A673 (cell line): Measurements from ENCODE around the gene AK2. TPM values are rescaled to one million over a fixed set of nuclear protein-coding genes. Genes with fewer than 3 reads are reported as not detected.
"Not testable (repeated sequence)": the region's sequence is repeated elsewhere in the genome, so short reads cannot be mapped to it uniquely, and the experiment has no call there.

Experiments
- BruUV-seq: library from RNA; stranded (reverse); fragments of 400-500 nt; replicated peaks from 2 replicates; lab custom pipeline; 2021; lab: Mats Ljungman, UMichigan
- CTCF ChIA-PET: fragments of 300-600 bp; sonication (Branson Sonifier 250); formaldehyde crosslinking; loops from one replicate; lab custom pipeline; 2022; ENCODE audit warnings: antibody characterized with exemption; lab: Charles Lee
- POLR2A ChIA-PET: fragments of 300-600 bp; sonication (Branson Sonifier 250); formaldehyde crosslinking; loops from one replicate; lab custom pipeline; 2022; ENCODE audit warnings: antibody characterized with exemption; ENCODE audit not compliant: low non-redundant PET; lab: Charles Lee
- DNase-seq: peaks from one replicate; pipeline ENCODE4 v3.0.0-alpha.2; 2015; ENCODE audit warnings: low spot score
- H3K27ac ChIP-seq: fragments of 200-600 bp; sonication (generic); 2 replicates; pipeline ENCODE4 v1.5.1; 2016; ENCODE audit warnings: mixed run types, low read depth, mild to moderate bottlenecking, mixed read lengths, antibody characterized with exemption, low read length; ENCODE audit not compliant: poor library complexity, severe bottlenecking
- H3K27me3 ChIP-seq: fragments of 200-600 bp; sonication (generic); replicated peaks from 2 replicates; pipeline ENCODE4 v1.6.1; 2017; ENCODE audit warnings: mixed run types, low read depth, mild to moderate bottlenecking, mixed read lengths, antibody characterized with exemption, low read length; ENCODE audit not compliant: insufficient read depth, poor library complexity
- H3K36me3 ChIP-seq: fragments of 200-600 bp; sonication (generic); 2 replicates; pipeline ENCODE4 v1.6.1; 2016; ENCODE audit warnings: mixed run types, mild to moderate bottlenecking, mixed read lengths, antibody characterized with exemption, low read length; ENCODE audit not compliant: insufficient read depth, poor library complexity, severe bottlenecking
- H3K4me1 ChIP-seq: fragments of 200-600 bp; sonication (generic); 2 replicates; pipeline ENCODE4 v1.6.1; 2017; ENCODE audit warnings: mixed run types, mild to moderate bottlenecking, mixed read lengths, antibody characterized with exemption, low read length; ENCODE audit not compliant: insufficient read depth, poor library complexity, severe bottlenecking
- H3K4me3 ChIP-seq: fragments of 200-600 bp; sonication (generic); 2 replicates; pipeline ENCODE4 v1.5.1; 2016; ENCODE audit warnings: low read depth, mixed run types, mild to moderate bottlenecking, mixed read lengths, low read length; ENCODE audit not compliant: poor library complexity, severe bottlenecking
- H3K9me3 ChIP-seq: fragments of 200-600 bp; sonication (generic); 2 replicates; pipeline ENCODE4 v1.6.1; 2016; ENCODE audit warnings: mixed run types, low read depth, mild to moderate bottlenecking, mixed read lengths, antibody characterized with exemption, low read length; ENCODE audit not compliant: poor library complexity, severe bottlenecking
- CTCF ChIP-seq: fragments of 300-800, 200-600 bp; sonication (generic); conservative IDR thresholded peaks from 2 replicates; pipeline ENCODE4 v1.5.1; 2017; ENCODE audit warnings: low read depth, mild to moderate bottlenecking, antibody characterized with exemption, low read length, moderate library complexity, mixed read lengths
- EZH2 ChIP-seq: fragments of 200-600 bp; sonication (generic); IDR thresholded peaks from 2 replicates; pipeline ENCODE4 v1.6.1; 2017; ENCODE audit warnings: borderline replicate concordance, low read depth, mild to moderate bottlenecking, mixed read lengths, antibody characterized with exemption, low read length; ENCODE audit not compliant: poor library complexity, severe bottlenecking
- intact Hi-C: fragments of 100-400 bp; cut with micrococcal nuclease; formaldehyde crosslinking; loops from one replicate; pipeline ENCODE4 v1.10.0; 2022; ENCODE audit not compliant: unreplicated experiment
- total RNA-seq: library from RNA; stranded (reverse); gene quantifications from 2 replicates; pipeline ENCODE4 v1.2.3, GENCODE V29; 2021

Gene AK2
- total RNA-seq, 1 experiment from 2014 or later: 196 TPM

GRCh38 chr1:33047839-33048305 lies 11.2 kb upstream of the AK2 start:
- H3K4me1 ChIP-seq: peaks cover 3% of the 10 kb centered on the region
- ChIA-PET CTCF (no interaction called here), POLR2A (no interaction called here)
- no TSS peak for BruUV-seq
- TF ChIP-seq EZH2: no peak
- no peak for TF ChIP-seq CTCF
- no peaks in the 10 kb centered on the region for H3K27me3 ChIP-seq
- no peak overlapping the region for H3K4me3 ChIP-seq
- H3K36me3 ChIP-seq: no peaks in the 10 kb centered on the region
- intact Hi-C loops: no loop called here
- no peaks in the 10 kb centered on the region for H3K9me3 ChIP-seq
- H3K27ac ChIP-seq: no peak overlapping the region
- no peak for DNase-seq

- POLR2A ChIA-PET: no interaction called here
- H3K27ac ChIP-seq: no peak overlapping the region
Measured at GRCh38 chr1:33047290-33047689, 10.6 kb upstream of the AK2 start.

GRCh38 chr1:33046234-33046633 lies 9.6 kb upstream of the AK2 start:
- H3K27me3 ChIP-seq, H3K27ac ChIP-seq, intact Hi-C loops, BruUV-seq, H3K4me1 ChIP-seq, H3K36me3 ChIP-seq, H3K9me3 ChIP-seq, DNase-seq, H3K4me3 ChIP-seq, CTCF ChIA-PET: not testable (repeated sequence)
- POLR2A ChIA-PET: interaction anchor here (0.7 kb wide), 1 partner anchor 1997 kb away, joined by 21 read pairs; no protein-coding TSS in a partner anchor

More at GRCh38 chr1:33047290-33047689, 10.6 kb upstream of the AK2 start:
- BruUV-seq: no TSS peak
- CTCF ChIA-PET: no interaction called here
- no peaks in the 10 kb centered on the region for H3K36me3 ChIP-seq
- no peak overlapping the region for H3K4me3 ChIP-seq
- no peaks in the 10 kb centered on the region for H3K27me3 ChIP-seq
- no peaks in the 10 kb centered on the region for H3K9me3 ChIP-seq
- no peak for TF ChIP-seq CTCF
- TF ChIP-seq EZH2: no peak
- peaks cover 3% of the 10 kb centered on the region for H3K4me1 ChIP-seq
- no peak for DNase-seq
- intact Hi-C loops: no loop called here

GRCh38 chr1:33045814-33046213 lies 9.1 kb upstream of the AK2 start:
- Histone ChIP-seq H3K4me1 (peaks cover 3% of the 10 kb centered on the region), H3K27me3 (no peaks in the 10 kb centered on the region), H3K36me3 (no peaks in the 10 kb centered on the region), H3K27ac (no peak overlapping the region), H3K4me3 (no peak overlapping the region), H3K9me3 (no peaks in the 10 kb centered on the region)
- intact Hi-C loops: no loop called here
- POLR2A ChIA-PET: no interaction called here
- no peak for DNase-seq
- no TSS peak for BruUV-seq
- TF ChIP-seq EZH2 (no peak), CTCF (no peak)
- CTCF ChIA-PET: no interaction called here
